Epithelial cell of esophagus (primary cell): ENCODE measurements around the gene EVL.
A peak's percentile ranks its signal among the peaks of the same experiment; 100 is the strongest.
"Not testable (repeated sequence)": the region's sequence is repeated elsewhere in the genome, so short reads cannot be mapped to it uniquely, and the experiment has no call there.

Experiments used
- DNase-seq: peaks from one replicate; pipeline ENCODE4 v3.0.0; 2010; ENCODE audit warnings: low read depth
- H3K4me3 ChIP-seq: 2 replicates; pipeline ENCODE4 v1.5.1; 2011; ENCODE audit warnings: mild to moderate bottlenecking, low read length, control low read depth
- TF ChIP-seq, protein P1 (sequence below): IDR thresholded peaks from 2 replicates; pipeline ENCODE4 v1.5.1; 2011; ENCODE audit warnings: low read depth, mild to moderate bottlenecking, low read length, control low read depth, inconsistent platforms; ENCODE audit not compliant: insufficient read depth; ENCODE audit errors: missing control alignments

The EVL gene

DNA sequence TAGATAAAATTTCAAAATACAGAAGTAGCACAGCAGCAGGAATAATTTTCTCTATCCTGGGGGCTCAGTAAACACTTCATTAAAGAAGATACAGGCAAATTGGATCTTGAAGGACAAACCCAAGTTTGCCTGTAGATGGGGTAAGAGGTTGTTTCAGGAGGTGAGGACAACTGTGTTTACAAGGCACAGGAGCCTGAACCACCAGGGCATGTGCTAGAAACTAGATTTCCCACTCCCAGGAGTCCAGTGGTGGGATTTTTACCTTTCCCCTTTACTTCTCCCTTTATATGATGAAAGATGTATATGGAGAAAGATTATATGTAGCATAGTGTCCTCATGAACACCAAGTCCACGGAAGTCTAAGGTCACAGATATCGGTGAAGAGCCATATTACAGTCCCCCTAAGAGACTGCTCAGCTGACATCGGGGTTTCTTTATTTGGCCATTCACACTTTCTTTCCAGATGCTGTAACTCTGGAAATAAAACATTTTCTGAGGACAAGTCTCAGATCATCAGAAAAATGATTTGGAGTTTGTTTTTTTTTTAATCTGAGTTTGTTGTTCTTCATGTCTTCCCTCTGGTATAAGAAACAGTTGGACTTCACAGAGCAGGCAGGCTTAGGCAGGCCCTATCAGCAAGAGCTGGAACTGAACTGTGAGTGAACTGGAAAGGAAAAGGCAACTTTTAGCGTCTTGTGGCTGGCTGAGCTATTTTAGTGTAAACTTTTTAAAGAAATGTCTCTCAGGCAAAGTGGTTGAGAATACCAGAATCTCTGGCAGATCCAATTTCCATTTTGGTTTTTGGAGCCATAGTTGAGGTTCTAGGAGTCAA lies 8.0 kb upstream of the EVL start:
- DNase-seq = peak; percentile 46
- TF ChIP-seq, protein P1, sequence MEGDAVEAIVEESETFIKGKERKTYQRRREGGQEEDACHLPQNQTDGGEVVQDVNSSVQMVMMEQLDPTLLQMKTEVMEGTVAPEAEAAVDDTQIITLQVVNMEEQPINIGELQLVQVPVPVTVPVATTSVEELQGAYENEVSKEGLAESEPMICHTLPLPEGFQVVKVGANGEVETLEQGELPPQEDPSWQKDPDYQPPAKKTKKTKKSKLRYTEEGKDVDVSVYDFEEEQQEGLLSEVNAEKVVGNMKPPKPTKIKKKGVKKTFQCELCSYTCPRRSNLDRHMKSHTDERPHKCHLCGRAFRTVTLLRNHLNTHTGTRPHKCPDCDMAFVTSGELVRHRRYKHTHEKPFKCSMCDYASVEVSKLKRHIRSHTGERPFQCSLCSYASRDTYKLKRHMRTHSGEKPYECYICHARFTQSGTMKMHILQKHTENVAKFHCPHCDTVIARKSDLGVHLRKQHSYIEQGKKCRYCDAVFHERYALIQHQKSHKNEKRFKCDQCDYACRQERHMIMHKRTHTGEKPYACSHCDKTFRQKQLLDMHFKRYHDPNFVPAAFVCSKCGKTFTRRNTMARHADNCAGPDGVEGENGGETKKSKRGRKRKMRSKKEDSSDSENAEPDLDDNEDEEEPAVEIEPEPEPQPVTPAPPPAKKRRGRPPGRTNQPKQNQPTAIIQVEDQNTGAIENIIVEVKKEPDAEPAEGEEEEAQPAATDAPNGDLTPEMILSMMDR = peak; percentile 48
- no peak overlapping the region for H3K4me3 ChIP-seq

DNA sequence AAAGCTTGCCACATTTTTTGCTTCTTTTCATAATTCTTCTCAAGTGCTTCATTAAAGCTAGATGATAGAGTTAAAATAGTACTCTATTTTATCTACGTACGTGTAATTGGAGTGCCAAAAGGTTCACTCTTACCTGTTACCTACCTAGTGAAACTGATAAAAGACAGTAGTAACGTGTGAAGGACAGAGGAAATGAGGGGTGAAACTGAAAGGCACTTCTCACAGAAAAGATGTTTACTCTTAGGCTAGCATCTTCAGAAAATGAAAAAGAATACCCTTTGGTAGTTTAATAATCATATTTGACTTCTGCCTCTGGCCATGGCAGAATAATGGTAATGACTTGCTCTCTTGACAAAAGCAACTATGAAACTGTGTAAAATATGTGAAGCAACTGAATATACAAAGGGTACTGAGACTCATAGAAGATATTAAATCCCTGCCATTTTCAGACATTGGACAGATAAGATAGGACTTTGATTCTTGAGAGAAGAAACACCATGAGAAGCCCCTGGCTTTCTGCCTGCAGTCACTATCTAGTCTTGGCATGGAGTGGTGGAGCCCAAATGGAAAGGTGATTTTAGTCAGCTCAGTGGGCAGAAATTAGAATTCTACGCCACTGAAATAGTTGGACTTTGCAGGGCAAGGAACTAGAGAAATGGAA lies 6.3 kb upstream of the EVL start:
- no peak for DNase-seq
- TF ChIP-seq, protein P1 = no peak
- no peak overlapping the region for H3K4me3 ChIP-seq

- DNase-seq = peak; percentile 95
- H3K4me3 ChIP-seq = no peak overlapping the region
- TF ChIP-seq, protein P1 = no peak
These were observed 5.8 kb upstream of the EVL start for GRCh38 chr14:100059438-100059781.

GRCh38 chr14:100060760-100061159 lies 4.5 kb upstream of the EVL start:
- TF ChIP-seq, protein P1 = no peak
- DNase-seq = no peak
- H3K4me3 ChIP-seq = no peak overlapping the region

- DNase-seq = no peak
- H3K4me3 ChIP-seq = no peak overlapping the region
These were observed 2.6 kb upstream of the EVL start for GRCh38 chr14:100062590-100062989.

DNA sequence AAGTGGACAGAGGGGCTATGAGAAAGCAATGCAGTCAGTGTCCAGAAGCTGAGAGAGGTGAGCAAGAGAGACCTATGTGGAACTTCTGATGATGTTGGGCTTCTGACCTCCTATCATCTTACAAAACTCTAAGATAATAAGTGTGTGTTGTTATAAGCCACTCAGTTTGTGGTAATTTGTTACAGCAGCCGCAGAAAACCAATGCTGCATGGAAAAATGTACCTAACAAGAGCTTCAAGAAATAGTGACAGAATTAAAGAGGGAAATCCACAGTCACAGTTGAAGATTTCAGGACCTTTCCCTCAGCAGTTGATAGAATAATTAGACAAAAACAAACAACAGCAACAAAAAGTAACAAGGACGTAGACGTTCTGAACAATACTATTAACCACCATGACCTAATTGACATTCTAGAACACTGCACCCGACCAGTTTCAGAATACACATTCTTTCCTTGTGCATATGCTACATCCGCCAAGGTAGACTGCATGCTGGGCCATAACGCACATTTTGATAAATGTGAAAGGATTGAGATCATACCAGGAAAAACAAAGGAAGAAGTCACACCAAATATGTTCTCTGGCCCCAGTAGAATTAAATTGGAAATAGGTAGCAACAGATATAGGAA lies 1.8 kb upstream of the EVL start:
- H3K4me3 ChIP-seq = no peak overlapping the region
- TF ChIP-seq, protein P1 = no peak
- no peak for DNase-seq

More at GRCh38 chr14:100062590-100062989, 2.6 kb upstream of the EVL start:
- TF ChIP-seq, protein P1 = no peak

DNA sequence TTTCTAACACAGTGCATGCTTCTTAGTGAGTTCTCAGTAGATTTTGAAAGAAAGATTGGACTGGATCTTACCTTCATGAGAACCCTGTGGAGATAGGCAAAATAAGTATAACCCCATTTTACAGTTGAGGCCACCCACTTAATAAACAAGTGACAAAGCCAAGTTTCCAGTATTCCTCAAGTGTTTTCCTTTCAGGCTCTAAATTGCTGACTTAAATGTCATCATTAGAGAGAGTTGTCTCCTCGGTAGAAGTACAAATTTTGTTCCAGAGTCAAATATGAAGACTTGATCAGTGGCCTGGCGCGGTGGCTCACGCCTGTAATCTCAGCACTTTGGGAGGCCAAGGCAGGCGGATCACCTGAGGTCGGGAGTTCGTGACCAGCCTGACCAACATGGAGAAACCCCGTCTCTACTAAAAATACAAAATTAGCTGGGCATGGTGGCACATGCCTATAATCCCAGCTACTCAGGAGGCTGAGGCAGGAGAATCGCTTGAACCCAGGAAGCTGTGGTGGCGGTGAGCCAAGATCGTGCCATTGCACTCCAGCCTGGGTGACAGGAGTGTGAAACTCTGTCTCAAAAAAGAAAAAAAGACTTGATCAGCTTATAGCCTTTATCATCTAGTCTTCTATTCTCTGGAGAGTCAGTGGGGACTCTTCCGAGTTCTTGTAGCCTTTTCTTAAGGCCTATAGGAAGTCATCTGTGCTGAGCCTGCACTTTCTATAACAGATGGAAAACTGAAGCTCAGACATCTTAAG lies 708 bp upstream of the EVL start:
- not testable (repeated sequence) for DNase-seq, H3K4me3 ChIP-seq
